Ishikawa (cell line): ENCODE data around the gene SH3D21.

Source experiments
- EP300 ChIP-seq: IDR thresholded peaks from 2 replicates; pipeline ENCODE4 v1.6.1; 2012; ENCODE audit warnings: borderline replicate concordance
- TF ChIP-seq, protein P1 (sequence below): IDR thresholded peaks from 2 replicates; pipeline ENCODE4 v1.6.1; 2012; ENCODE audit warnings: low read depth, mild to moderate bottlenecking

DNA sequence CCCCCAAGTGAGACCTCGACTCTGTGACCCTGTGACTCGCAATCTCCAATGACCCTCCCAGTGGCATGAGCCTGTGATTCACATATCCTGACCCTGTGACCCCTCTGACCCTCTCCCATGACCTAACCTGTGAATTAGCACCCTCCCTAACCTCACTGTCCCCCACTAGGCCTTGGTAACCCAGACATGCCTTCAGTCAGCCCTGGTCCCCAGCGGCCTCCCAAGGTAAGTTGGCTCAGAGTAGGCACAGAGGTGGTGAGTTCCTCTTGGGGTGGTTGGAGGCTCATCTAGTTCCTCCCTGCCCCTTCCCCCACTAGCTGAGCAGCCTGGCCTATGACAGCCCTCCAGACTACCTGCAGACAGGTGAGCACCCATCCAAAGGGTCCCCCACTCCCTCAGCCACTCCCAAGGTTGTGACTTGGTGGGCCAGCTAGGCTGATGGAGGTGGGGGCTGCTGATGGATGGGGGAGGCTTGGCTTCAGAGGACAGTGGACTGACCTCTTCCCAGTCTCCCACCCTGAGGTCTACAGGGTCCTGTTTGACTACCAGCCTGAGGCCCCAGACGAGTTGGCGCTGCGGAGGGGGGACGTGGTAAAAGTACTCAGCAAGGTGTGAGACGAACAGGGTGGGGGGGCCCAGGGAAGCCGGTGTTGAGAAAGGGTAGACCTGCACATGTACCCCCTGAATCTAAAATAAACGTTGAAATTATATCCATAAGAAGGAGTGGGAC, 1.6 kb downstream of the SH3D21 start:
- TF ChIP-seq, protein P1, sequence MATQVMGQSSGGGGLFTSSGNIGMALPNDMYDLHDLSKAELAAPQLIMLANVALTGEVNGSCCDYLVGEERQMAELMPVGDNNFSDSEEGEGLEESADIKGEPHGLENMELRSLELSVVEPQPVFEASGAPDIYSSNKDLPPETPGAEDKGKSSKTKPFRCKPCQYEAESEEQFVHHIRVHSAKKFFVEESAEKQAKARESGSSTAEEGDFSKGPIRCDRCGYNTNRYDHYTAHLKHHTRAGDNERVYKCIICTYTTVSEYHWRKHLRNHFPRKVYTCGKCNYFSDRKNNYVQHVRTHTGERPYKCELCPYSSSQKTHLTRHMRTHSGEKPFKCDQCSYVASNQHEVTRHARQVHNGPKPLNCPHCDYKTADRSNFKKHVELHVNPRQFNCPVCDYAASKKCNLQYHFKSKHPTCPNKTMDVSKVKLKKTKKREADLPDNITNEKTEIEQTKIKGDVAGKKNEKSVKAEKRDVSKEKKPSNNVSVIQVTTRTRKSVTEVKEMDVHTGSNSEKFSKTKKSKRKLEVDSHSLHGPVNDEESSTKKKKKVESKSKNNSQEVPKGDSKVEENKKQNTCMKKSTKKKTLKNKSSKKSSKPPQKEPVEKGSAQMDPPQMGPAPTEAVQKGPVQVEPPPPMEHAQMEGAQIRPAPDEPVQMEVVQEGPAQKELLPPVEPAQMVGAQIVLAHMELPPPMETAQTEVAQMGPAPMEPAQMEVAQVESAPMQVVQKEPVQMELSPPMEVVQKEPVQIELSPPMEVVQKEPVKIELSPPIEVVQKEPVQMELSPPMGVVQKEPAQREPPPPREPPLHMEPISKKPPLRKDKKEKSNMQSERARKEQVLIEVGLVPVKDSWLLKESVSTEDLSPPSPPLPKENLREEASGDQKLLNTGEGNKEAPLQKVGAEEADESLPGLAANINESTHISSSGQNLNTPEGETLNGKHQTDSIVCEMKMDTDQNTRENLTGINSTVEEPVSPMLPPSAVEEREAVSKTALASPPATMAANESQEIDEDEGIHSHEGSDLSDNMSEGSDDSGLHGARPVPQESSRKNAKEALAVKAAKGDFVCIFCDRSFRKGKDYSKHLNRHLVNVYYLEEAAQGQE = no peak
- TF ChIP-seq EP300 = no peak
